ENCODE measurements around the gene APP.
"Not testable (repeated sequence)": the region's sequence is repeated elsewhere in the genome, so short reads cannot be mapped to it uniquely, and the experiment has no call there.

The APP gene

GRCh38 chr21:26096494-26097371 is 73.8 kb downstream of the APP start:
- no peak for DNase-seq

GRCh38 chr21:26095131-26095530 is 75.4 kb downstream of the APP start:
- DNase-seq = no peak

- DNase-seq = no peak
Measured at GRCh38 chr21:26093122-26093521, 77.4 kb downstream of the APP start.

- no peak for DNase-seq
Measured at GRCh38 chr21:26091480-26092018, 79.0 kb downstream of the APP start.

DNA sequence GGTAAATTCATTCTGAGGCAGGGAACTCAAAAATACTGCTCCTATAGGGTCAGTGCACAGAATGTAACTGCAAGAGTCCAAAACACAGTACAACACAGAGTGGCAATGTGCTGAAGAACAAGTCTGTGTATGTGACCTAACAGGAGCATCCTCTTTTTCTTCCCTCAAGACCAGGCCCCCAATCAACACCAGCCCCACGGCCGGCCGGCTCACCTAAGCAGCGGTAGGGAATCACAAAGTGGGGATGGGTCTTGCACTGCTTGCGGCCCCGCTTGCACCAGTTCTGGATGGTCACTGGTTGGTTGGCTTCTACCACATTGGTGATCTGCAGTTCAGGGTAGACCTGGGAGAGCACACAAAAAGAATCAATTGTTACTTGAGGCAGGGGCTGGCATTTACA is 80.8 kb downstream of the APP start:
- no peak for DNase-seq

DNA sequence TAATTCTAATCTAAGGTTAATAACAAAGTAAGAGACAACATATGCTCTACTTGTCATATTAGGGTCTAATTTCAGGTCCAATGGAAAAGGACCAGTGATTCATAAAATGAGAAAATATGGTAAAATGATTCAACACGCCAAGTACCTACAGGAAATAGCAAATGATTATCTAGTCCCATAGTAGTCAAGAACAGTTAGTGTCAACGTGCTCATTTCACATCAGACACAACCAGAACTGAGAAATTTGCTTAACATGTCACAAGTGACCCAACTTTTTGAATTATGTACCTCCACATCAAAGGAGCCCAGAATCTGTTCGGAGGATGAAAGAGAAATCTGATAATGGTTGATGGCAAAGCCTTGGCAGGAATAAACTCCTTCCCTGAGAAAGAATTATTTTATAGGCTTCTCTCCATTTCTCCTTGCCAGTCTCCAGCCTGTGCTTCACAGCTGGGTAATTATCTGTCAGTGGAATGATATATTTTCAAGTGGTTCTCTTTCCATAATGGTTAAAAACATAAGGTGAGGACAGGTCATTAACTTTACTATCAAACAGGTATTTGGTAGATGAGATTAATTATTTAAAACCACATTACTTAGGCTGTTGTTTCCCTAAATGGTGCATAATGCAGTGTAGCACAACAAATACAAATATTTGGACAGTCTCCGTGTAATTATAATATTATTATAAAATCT is 83.2 kb downstream of the APP start:
- no peak for DNase-seq

DNA sequence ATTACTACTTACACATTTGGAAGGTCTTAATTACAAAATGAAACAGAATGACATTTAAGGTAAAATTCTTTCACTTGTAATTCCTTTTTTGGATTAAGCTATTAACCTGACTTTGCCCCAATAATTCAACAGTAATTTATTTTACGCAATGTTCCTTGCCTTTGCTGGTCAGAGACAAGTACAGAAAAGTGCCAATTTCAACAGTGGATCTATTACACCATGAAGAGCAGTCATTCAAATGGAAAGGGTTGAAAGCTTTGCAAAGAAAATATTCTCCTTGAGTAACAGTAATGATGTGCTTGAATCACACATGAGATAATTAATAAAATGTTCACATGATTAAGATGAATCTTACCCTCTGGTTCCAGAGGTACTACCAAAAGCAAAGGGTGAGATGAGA is 84.7 kb downstream of the APP start:
- no peak for DNase-seq

GRCh38 chr21:26085127-26085526 is 85.4 kb downstream of the APP start:
- DNase-seq = no peak

DNA sequence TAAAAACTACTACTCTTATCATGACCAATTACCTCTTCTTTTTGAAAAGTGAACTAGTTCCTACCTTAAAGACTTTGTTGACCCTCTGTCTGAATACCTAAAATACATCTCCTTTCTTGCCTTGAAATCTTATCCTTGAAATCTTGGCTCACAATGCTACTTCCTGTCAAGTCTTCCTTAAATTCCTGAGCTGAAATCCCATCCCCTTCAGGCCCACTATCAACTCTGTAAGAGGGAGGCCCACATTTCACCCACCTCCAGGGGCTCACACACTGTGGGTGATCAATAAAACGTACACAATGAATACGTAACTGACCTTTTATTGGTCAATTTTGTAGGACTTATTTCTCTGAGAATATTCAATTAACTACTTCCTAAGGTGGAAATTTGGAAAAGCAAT is 88.0 kb downstream of the APP start:
- no peak for DNase-seq

DNA sequence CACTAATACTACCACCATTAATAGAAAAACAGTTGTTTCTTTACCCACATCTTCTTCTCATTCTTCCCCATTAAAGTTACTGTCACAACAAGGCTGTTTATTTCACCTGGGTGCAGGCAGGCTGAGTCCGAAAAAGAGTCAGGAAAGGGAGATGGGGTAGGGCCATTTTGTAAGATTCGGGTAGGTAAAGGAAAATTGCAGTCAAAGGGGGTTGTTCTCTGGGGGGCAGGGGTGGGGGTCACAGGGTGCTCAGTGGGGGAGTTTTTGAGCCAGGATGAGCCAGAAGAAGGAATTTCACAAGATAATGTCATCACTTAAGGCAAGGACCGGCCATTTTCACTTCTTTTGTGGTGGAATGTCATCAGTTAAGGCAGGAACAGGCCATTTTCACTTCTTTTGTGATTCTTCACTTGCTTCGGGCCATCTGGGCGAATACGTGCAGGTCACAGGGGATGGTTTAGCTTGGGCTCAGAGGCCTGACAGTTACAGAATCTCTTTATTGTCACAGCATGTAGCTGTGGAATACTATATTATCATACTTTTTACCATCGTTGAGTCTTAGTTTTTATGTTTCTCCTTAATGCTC is 89.3 kb downstream of the APP start:
- not testable (repeated sequence) for DNase-seq

- no peak for DNase-seq
Measured at GRCh38 chr21:26080211-26080610, 90.4 kb downstream of the APP start.

- DNase-seq = no peak
Measured at GRCh38 chr21:26079366-26079765, 91.2 kb downstream of the APP start.

DNA sequence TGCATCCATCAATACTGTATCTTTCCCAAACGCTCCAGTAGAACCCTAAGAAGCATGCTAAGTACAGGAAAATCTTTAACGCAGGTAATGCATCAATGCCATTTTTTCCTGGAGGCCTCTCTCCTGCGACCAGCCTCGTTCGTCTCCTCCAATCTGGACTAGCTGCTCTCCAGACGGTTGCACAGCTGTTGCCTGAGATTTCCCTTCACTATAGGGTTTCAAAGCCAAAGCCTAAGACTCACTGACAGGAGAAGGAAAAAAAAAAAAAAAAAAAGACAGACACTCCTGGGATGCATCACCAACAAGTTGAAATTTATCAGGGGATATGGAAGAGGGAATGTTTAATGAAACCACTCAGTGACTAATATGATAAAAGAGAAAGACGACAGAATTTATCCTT is 93.0 kb downstream of the APP start:
- DNase-seq = no peak

DNA sequence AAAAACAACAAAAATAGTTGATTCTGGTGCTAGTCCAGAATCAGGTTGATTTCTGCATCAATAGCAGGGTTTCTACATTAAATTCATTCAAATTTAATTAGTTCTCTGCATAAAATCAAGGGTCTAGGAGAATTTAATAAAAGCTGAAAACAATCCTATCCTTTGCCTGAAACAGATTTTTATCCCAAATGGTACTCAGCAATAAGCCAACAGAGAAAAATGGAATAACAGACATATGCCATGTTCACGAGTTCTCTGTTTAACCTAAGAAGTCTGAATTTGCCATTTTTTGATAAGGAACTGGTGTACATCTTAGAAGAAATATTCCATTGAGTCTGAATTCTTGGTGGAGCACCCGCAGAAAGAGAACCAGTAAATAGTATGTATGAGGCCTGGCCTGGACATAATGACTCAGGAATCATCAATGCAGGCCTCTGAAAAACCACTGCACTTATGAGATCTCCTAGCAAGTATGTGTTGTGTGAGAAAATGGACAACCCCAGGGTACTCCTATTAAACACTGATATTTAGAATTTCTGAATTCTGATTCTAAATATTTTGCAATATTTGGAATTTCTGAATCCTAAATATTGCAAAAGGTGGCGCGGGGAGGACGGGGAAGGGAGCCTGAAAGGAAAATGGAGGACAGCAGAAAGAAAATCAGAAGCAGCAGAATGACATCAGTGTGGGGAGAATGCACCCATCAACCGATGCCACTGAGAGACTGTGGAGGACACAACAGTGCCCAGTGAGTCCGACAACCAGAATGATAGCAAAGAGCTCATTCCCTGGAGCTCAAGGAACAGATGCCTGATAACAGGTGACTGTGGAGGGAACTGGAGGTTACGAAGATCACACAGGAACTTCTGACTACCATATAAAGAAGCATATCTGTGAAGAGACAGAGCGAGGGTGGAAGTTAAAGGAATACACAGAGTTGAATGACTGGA is 97.6 kb downstream of the APP start:
- DNase-seq = no peak

DNA sequence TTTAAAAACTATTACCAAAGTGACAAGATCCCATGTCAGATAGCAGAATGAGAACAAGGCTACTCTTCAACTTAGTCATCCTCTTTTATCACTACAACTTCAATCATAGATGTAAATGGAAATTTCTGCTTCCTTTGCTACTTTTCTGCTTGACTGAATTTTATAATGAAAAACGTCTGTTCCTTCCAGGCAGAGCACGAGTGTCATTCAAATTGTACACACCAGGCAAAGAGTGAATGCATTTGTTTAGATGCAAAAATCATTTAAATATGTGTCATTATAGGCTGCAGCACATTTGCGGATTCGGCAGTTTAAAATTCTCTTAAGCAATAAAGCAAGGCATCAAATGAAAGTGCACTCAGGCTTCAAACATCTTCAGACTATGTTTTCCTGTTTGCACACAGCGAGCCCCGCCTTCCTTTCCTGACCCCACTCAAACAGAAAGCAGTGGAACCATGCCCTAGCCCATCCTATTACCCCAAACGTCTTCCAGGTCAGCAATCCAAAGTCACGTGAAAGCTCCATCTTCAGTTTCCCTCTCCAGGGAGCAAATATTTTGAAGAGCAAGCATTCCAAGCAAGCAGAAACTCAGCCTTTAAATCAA is 99.6 kb downstream of the APP start:
- peak in 1 of 4 experiments; percentile 1 for DNase-seq

- DNase-seq = no peak
Measured at GRCh38 chr21:26070121-26070520, 100.4 kb downstream of the APP start.

DNA sequence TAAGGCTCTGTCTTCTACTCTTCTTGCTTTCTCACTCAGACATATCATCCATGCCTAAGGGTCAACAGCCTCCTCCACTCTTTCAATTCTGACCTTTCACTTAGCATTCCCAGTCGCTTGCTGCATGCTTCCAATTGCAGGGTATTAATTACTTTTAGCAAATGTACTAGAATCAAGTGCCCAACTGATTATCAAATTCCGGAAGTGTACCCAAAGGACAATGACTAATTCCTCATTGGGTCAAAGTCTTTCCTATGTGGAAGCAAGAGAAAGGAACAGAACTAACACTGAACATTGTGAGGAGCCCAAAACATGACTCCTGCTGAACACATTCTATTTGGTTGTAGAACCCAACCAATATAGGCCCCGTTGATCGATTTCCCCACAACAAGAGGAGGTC is 101.8 kb downstream of the APP start:
- no peak for DNase-seq

GRCh38 chr21:26067836-26068594 is 102.6 kb downstream of the APP start:
- no peak for DNase-seq

DNA sequence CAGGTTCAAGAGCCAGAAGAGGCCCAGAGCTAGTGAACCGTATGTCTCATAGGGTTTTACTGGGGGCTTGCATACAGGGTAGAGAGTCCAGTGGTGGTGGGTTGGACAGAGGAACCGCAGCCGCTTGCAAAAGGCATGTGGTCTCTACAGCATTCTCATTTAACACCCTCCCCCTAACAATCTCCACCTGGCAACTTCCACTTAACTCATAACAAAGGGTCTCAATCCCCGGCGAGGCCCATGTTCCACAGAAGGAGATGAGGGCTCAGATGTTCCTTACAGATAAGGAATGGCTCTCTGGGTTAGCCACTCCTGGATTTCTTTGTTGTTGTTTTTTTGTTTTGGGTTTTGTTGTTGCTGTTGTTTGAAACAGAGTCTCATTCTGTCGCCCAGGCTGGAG is 106.1 kb downstream of the APP start:
- DNase-seq = no peak

DNA sequence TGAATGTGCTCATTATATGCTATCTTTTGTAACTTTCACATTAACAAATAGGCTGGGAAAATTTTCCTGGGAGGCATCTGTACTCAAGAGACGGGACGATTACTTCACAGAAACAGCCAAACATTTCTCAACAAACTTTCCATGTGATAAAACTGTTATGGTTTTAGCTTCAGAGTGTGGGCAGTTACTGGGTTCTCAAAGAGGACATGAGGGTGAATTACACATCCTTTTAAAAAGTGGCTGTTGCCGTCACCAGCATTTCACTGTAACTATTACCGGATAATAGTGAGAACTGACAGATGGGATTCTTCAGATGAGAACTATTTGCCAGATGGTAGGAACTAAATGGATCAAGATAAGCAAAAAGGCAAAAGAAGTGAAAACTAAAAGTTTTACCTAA is 109.1 kb downstream of the APP start:
- DNase-seq = no peak
